Kasumi-1 (cell line): ENCODE data around the gene NAV2.

Source experiments
- DNase-seq, 2 experiments: peaks; one replicate each; lab custom pipeline; 2025; lab: John Stamatoyannopoulos, UW

NAV2 gene

GRCh38 chr11:19972651-19973050, 260.0 kb downstream of the NAV2 start:
- DNase-seq, result no peak

GRCh38 chr11:19973136-19973635, 260.5 kb downstream of the NAV2 start:
- DNase-seq, result no peak

DNA sequence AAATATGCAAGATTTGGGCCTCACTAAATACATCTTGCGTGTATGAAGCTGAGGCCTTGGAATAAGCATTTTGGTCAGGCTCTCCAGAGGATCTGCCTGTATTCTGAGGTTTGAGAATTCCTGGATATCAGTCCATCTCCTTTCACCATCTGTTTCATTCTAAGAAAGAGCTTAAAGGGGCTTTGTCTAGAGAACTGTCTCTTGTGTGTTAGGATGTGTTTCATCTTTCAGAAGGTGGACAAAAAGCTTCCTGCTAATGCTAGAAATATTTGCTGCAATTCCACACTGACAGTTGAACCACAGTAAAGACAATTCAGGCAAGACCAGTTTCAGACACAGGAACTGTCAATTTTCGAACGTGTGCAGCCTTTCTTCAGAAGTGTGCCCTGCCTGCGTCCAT, 262.2 kb downstream of the NAV2 start:
- DNase-seq, result no peak

GRCh38 chr11:19975414-19975990, 262.9 kb downstream of the NAV2 start:
- DNase-seq, result no peak

- DNase-seq, result no peak
Observed at GRCh38 chr11:19976281-19976941, 263.8 kb downstream of the NAV2 start.

DNA sequence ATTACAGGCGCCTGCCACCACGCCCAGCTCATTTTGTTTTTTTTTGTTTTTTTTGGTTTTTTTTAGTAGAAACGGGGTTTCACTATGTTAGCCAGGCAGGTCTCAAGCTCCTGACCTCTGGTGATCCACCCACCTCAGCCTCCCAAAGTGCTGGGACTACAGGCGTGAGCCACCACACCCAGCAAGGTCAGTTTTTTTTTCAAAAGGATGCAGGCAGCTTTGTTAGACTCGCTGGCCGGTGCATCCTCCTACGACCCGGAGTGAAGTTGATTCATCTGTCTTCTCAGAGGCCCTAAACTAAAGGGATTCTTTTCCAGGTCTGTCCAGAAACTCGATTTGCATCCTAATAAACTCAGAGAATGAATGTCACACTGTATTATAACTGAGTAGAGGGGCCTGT, 265.3 kb downstream of the NAV2 start:
- no peak for DNase-seq

- no peak for DNase-seq
Observed at GRCh38 chr11:19978668-19979518, 266.3 kb downstream of the NAV2 start.

GRCh38 chr11:19979519-19979845, 266.8 kb downstream of the NAV2 start:
- DNase-seq, result no peak

DNA sequence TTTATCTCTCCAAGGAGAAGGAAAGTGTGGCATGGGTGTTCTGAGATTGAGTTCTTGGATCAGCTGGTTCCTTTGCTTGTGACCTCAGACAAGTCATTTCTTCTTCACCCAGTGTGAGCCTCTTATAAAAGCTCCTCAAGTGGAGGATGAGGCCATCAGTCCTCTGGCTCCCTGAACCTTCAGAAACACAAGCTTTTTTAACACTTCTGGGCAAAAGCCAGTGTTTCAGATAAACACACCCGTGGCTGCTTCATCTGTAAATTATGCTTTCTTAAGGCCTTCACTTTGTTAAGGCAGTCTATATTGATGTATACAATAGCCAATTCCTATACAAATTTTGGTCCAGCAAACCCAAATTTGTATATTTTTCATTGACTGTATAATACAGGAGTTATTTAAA, 267.8 kb downstream of the NAV2 start:
- DNase-seq, result no peak

GRCh38 chr11:19980957-19981669, 268.5 kb downstream of the NAV2 start:
- DNase-seq, result no peak

DNA sequence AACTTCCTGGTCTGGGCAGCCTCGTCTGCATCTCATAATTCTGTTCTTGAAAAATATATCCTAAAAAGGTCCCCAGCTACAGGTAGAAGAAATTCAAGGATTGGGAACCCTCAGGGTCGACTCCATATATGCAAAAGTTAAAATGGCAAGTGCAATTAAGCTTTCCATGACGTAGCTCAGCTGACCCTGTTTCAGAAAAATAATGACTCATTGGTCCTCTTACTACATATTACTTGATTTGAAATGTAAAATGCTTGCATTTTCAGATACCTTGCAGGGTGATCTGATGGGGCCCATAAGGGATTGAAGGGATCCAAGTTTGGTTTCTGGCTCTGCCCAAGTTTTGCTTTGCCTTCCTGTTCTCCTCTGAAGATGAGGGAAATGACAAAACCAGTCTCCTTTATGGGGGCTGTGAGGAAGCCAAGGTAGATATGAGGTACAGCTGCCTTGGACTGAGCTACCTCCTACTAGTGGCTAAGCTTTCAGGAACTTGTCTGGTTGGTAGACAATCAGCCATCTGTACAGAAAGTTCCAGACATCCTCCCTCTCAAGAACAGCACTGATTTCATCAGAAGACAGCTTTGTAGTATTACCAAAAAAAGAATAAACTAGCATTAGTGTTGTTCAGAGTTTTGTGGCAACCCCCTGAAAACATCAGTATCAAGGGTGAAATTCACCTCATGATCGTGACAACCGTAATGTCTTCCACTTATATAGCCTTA, 270.3 kb downstream of the NAV2 start:
- DNase-seq, result no peak

DNA sequence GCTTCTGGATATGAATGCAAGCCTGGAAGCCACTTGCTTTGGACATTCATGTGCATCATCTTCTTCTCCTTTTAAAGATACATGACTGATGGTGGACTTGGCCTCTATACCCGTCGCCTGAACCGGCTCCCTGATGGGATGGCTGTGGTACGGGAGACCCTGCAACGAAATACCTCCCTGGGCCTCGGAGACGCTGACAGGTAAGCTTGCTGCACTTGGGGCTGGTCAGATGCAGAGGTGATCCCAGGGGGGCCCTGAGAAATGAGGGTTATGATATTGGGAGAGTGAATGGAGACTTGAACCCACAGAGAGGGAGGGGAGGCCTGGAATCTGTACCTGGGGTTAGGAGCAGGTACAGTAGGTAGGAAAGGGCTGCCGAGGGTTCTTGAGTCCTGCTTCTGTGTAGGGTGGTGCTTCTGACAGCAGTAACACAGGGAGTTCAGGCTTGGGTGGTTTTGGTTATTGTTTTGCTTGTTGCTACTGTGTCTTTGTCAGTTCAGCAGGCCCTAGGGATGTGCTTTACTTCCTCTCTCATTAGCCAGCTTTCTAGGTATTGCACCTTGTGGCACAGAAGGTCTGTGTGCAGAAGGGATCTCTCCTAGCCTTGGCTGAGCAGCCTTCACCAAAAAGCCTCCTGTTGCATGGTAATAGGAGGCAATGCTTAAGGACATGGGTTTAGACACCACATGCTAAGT, 271.6 kb downstream of the NAV2 start:
- no peak for DNase-seq

DNA sequence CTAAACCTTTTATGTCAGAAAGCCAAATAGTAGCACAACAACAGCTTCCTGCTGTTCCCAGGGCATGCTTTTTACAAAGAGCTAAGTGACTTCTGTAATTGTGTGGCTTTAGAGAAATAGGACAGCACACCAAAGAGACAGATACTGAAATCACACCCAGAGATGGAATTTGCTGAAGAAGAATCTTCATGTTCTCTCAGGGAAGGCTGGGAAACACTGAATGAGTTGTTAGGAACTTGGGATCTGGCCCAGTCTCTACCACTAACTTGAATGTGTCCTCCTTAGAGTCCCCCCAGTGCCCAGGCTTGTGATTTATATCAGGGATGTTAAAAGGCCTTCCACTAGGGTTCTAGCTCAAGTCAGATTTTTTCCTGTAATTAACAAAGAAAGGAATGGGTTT, 272.5 kb downstream of the NAV2 start:
- no peak for DNase-seq

DNA sequence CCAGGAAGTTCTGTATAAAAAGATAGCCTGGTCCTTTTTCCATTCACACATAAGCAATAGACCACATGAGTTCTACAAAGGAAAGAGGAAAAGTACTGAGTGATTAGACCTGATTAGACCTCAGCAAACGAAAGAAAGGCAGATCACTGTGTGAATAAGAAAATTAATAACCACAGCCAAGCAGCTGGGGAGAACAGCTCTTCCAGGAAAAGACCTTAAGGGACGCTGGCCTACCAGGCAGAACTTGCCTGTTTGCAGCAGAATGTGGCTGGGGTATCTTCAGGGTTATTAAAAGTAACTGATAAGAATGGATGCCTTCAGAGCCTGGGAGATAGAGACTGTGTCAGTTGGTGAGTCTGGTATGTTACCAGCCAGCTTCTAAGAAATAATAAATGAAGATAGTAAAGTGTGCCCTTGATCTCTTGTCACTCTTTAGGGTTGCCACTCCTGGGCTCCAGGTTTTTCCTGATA, 274.7 kb downstream of the NAV2 start:
- no peak for DNase-seq

GRCh38 chr11:19988598-19988997, 276.0 kb downstream of the NAV2 start:
- no peak for DNase-seq

- DNase-seq, result no peak
Observed at GRCh38 chr11:19989191-19989590, 276.6 kb downstream of the NAV2 start.

- DNase-seq, result no peak
Observed at GRCh38 chr11:19992162-19992561, 279.5 kb downstream of the NAV2 start.

DNA sequence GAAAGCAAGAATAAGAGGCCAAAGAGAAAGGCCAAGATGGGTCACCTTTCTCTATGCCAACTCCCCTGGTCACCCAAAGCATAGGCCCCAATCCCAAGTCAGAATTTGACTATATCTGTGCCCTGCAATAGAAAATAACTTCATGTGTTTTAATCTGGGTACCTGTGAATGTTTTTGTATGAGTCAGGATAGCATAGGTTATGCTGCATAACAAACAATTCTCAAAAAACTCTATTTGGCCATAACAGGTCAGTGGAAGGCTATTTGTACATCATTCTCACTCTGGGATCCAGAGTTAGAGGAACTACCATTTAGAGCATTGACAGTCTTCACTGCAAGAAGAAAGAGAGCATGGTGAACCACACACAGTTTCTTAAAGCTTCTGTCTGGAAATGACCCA, 280.4 kb downstream of the NAV2 start:
- DNase-seq, result no peak

DNA sequence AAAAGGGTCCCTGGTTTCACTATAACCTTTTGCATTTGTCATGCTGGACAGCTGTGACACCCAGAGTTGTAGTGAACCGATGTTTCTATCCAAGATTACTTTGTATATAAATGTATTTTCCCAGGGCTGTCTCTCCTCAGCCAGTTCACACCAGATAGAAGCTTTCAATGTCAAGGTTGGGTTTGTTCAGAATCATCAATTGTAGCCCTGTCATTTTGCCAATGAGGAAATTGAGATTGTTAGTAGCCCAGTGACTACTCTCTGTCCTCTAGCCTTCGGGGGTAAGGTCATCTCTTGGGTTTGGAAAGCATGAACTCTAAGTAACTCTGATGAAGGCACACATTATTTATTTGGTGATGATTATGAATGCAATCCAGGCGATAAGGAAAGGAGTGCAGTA, 282.0 kb downstream of the NAV2 start:
- no peak for DNase-seq

GRCh38 chr11:19995145-19995544, 282.5 kb downstream of the NAV2 start:
- no peak for DNase-seq

DNA sequence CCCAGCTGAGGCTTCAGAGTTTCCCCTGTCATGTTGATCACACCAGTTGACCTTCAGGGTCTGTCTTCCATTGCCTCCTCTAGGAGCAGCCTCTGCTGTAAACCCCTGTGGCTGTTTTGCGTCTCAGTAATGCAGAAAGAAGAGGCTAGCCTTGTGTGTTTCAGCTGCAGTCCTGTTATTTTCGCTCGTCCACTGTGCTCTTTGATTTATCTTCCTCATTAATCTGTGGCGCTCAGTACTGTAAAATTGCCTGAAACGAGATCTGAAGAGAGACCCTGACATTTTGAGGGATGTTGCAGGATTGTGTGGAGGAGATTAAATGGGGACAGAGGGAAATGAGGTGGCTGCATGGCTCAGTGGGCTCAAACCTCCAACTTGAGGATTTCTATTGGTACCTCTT, 283.9 kb downstream of the NAV2 start:
- no peak for DNase-seq
